COLO668 (cell line): ENCODE measurements around the gene ARHGAP15.
A peak's percentile ranks its signal among the peaks of the same experiment; 100 is the strongest.

Experiments used
- DNase-seq: peaks from one replicate; lab custom pipeline; 2025; ENCODE audit not compliant: unreplicated experiment; lab: John Stamatoyannopoulos, UW

The ARHGAP15 gene

GRCh38 chr2:143144813-143145455, 15.7 kb downstream of the ARHGAP15 start:
- DNase-seq: no peak

DNA sequence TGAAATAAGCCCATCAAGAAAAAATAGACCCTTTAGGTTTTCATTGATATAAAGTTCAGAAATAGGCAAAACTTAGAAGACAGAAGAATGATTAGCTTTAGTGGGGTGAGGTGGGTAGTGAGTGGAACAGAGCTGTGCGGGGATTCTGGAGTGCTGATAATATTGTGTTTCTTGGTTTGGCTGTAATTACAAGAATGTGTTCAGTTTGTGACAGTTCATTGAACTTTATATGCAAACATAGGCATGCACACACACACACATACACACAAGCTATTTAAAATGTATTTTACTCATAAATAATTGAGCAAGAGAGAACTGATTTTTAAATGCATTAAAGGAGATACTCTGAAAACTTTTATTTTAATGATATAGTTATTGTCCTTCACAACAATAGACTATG, 17.1 kb downstream of the ARHGAP15 start:
- DNase-seq: no peak

- DNase-seq: no peak
These were observed 17.8 kb downstream of the ARHGAP15 start for GRCh38 chr2:143146815-143147530.

- no peak for DNase-seq
These were observed 18.8 kb downstream of the ARHGAP15 start for GRCh38 chr2:143148011-143148410.

DNA sequence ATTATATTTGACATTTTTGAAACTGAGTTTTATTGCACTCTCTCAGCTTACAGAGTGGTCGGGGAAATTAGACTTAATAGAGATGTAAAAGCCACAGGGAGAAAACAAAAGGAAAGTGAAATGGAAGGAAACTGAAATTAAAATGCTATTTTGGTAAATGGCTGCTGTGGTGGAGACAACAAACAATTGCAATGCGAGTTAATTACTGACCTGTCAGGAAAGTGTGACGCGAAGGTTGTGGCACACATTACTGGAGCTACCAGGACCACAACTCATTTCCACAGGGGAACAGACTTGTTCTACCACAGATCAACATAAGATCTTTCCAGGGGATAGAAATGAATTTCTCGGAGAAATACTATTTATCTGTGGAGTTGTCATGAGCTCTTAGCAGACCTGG, 19.5 kb downstream of the ARHGAP15 start:
- no peak for DNase-seq

DNA sequence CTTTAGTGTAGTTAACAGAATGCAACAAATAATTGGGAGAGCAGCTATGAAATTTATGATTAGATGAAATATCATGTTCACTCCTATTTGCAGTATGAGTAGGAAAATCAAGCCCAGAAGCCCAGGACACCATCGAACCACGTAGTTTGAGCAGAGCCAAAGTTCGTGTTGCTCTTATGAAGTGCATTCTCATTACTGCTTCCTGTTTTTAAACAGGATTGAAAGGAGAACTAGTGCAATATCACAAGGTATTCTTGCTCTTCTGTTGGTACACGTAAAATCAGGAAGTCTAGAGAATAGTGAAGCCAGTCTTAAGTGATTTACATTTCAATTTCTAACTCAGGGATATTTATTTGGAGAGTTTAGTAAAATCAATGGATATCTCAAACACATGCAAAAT, 21.1 kb downstream of the ARHGAP15 start:
- no peak for DNase-seq

DNA sequence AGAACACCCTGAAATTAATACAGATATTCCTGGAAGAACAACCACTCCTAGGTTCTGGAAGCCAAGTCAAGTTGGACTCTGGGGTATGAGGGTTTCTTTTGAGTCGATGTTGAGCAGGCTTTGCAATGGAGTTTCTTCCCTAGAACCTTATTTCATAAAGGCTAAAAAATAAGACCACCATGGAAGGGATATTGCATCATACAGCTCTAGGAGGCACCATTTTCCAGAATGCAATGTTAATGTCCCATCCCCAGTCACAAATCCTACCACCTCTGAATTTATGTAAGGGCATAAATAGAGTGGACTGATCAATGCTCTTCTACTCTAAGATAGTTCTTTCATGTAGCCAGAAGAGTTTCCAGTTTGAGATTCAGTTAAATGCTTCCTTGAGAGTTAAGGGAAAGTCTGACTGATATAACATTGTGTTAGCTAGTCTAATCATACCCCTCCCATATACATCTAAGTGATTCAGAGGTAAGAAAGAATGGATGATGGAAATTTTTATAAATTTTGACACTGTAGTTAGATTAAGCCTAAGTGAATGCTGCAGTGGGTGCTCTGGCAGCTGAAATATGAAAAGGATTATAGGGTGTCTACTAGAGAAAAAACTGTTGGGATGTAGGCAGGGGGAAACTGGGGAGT, 22.0 kb downstream of the ARHGAP15 start:
- DNase-seq: no peak

DNA sequence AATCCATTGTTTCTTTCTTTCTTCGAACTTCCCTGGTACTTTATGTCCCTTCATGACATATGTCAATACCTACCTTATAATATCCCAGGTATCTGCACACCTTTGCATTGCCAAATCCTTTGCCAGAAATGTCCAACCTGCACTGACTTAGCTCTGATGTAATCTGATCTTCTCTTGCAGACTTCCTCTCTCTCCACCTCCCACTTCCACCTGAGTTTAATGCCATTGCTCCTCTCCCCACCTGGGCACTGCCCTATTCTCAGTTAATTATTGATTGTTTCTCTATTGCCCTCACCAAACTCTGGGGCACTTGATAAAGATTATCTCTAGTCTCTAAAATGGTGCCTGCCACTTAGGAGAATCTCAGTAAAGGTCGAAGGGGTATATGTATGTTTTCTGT, 23.0 kb downstream of the ARHGAP15 start:
- no peak for DNase-seq

DNA sequence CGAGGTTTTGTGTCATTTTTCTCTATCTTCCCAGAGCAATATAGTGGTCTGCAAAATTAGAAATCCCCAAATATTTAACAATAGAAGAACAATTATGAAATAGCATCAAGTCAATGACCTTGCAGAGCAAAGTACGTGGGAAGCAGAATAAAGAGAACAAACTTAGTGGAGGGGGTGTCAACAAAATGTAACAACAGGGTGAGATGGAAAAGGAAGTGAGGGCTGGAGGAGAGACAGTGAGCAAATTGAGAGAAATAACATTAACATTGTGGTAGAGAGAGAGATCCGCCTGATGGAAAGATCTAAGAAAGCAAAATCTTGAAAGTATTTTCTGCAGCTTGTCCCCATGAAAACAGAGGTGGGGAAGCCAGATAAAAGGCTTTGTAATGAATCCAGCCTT, 23.4 kb downstream of the ARHGAP15 start:
- DNase-seq: no peak

- DNase-seq: no peak
These were observed 26.4 kb downstream of the ARHGAP15 start for GRCh38 chr2:143155661-143156060.

DNA sequence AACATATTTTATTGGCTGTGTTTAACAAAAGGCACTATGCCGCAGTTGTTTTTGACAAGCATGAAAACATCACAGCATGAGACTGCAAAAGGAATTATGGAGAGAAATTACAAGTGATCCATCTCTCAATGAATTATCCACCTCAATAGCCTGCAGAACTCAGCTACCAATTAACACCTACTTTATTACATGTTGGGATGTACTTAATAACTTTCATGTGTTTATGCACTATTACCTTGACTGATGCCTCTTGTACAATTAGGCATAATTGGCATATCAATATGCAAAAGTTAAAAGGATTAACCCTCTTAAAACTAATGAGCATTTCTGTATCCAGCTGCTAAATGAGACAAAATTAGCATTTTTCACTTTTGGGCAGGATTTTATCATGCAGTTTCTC, 27.8 kb downstream of the ARHGAP15 start:
- DNase-seq: no peak

GRCh38 chr2:143157418-143157817, 28.2 kb downstream of the ARHGAP15 start:
- no peak for DNase-seq

GRCh38 chr2:143158098-143158497, 28.9 kb downstream of the ARHGAP15 start:
- no peak for DNase-seq

- no peak for DNase-seq
These were observed 29.6 kb downstream of the ARHGAP15 start for GRCh38 chr2:143158551-143159485.

DNA sequence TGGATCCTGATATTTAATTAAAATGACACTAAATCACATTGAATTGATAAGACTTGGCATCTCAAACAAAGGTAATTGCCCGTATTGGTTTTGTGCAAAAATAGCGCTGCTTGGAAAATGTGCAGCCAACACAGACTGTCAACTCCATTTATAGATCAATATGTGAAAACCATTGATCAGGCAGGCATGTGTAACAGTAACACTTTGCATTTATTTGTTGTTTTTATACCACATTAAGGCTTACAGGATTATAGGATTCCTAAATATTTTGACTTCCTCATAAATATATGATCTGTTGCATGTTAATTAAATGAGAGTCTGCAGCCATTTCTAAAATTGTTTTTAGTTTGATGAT, 30.2 kb downstream of the ARHGAP15 start:
- DNase-seq: no peak

DNA sequence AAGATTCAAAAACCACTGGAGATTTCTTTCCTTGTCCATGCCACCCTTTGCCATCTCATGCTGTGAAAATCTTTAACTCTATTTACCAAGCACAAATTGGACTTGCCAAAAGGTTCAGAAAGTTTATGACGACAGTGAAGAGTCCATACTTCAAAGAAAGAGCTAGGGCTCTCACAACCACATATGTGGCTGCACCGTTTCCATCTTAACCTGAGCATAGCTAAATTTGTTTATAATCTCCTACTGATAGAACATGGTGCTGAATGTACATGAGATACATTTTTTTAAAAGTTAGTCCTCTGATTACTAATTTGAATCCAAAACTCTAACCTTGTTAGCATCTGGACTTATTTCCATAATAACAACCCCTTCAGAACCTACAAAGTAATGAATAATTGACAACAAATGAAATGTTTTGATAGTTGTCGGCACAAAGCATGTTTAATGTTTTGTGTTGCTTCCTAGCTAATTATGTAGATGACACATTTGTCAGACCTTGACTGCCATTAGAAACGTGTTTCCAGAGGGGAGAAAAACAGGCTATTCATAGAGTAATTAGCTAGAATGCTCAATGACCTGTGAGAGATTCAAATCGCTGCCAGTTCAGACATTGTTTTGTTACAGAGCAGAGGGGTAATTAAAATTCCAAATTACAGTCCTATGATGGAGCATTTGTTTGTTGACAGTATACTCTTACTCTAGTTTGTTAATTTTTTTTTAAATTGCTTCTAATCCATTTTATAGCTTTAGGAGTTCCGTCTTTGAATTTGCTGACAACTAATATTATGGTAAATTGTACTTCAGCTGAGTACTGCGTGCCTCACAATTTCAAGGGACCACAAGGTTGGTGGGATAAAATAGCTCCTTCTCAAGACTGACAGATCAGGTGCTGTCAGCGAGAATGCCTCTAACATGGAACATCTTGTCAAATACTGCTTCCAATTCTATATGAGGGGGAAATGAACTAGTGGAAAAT, 31.8 kb downstream of the ARHGAP15 start:
- DNase-seq: no peak

- peak; percentile 19 for DNase-seq
These were observed 33.1 kb downstream of the ARHGAP15 start for GRCh38 chr2:143162123-143162837.

DNA sequence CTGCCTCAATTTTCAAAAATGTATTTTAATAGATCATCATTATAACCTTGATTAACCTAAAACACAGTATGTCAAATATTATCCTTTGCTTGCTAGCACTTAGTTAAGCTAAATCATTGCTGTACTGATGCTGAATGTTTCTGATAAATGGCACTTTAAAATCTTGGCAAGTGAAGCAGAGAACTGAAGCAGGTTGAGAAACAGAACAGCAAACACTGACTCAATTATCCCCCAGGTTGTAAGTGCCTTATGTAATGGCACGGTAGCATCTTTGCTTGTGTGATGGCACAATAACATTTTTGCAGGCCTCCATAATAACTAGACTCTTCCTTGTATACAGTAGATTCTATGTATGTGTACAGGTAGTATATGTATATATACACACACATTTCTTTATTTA, 33.8 kb downstream of the ARHGAP15 start:
- DNase-seq: no peak

DNA sequence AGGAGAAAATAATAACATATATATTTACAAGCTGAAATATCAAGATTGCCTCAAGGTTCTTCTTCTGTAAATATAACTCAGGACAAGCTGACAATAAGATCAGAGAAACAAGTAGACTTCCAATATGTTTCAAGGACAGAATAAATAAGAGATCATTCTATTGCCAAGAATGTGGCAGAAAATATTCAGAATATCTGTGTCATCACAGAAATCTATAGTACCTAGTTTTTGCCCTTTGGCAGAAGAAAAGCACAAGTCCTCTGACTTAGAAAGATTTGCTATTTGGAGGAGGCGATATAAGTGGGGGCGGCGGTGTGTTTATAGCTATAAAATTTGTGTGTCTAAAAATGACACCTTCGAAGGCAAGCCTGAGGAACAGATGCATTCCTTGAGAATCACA, 34.3 kb downstream of the ARHGAP15 start:
- DNase-seq: no peak

DNA sequence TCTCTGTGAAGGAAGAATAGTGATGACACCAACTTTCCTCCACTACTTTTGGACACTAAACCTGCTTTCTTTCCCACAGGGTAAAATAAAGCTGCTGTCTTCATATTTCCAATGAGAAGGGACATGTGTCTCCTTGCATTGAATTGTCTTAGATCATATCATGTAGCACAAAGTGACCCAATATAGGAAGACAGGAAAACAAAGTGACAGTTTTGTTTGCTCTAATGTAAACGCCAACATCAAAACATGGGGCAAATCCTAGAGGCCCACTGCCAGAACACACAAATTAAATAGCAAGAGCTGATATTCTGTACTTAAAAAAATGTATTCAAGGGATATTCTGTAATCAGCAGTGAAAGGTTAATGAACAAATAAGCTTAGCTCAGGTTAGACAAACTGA, 36.1 kb downstream of the ARHGAP15 start:
- DNase-seq: no peak
